T follicular helper cell (primary cell): ENCODE results near the gene ATXN7L1.
"Not testable (repeated sequence)": the region's sequence is repeated elsewhere in the genome, so short reads cannot be mapped to it uniquely, and the experiment has no call there.

Source experiments
- DNase-seq: peaks from one replicate; pipeline ENCODE4 v3.0.0-alpha.2; 2020; ENCODE audit warnings: low read depth

Gene ATXN7L1

DNA sequence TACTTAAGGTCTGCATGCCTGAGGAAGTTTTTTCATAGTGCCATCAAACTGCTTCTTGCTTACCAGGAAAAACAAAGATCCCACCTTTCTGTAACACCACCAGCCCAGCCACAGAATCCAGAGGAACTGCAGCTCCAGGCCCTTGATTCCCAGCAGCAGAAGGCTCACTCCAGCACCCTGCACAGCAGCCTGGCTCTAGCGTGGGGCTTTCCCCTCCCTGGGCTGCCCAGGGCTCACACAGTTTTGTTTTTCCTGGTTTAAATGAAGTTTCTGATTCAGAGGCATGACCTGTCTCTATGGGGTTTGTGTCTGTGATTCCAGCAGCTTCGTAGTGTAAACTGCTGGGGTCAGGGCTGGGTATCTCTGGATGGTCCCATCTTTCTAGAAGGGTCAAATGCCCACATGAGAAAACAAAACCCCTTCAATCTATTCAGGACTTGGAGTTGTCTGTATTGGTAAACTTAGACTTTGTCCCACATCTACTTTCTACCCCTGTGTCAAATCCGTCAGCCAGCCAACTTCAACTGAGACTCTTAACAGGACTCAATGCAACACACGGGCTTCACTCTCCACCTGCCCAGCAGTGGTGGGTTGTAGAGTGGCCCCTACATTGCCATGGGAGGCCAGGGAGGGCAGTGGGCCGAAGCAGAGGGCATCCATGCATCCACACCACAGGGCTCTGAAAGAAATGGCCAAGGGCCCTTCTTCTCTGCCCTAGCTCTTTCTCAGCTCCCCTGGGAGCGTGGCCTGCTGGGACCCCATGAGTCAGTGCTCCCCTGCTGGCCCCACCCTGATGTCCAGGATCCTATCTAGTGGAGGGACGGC, 73.6 kb downstream of the ATXN7L1 start:
- DNase-seq = no peak

DNA sequence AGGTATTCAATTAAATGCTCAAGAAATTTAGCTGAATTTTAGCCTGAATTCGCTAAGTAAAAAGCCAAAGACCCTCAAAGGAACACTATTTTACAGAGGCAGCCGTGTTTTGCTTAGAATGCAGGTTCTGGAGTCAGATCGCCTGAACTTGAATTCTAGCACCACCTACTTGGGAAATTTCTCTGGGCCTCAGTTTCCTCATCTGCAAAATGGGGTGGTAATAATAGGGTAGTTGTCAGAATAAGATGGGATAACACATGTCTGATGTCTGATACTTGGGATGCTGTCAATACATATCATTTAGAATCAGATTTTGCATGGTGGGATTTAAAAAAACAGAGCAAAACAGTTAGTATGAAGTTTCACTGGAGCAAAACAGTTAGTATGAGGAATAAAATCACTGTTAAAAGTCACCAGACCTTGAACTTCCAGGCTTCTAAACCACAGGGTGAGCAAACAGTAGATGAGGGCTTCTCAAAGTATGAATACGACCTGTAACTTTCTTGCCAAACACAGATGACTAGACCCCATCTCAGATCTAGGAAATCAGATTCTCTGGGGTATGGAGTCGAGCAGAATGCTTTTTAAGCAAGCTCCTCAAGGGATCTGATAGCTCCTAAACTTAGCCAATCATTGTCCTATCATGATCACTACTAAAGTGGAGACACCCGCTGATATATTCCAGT, 75.4 kb downstream of the ATXN7L1 start:
- no peak for DNase-seq

DNA sequence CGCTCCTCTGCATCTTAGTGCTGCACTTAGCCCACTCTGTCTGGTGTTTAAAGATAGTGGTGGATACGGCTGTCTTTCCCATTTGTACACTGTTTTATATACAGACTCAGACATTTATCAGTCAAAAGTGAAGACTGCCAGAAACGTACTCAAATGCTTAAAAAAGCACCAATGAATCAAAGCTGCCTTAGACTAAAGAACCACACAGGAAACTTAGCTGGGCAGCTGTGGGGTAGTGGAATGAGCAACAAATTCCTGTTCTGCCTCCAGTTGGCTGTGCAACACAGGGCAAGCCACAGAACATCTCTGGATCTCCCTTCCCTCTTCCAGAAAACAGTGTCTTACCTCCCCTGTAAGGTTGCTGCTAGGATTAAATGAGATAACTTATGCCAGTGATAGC, 76.0 kb downstream of the ATXN7L1 start:
- no peak for DNase-seq

DNA sequence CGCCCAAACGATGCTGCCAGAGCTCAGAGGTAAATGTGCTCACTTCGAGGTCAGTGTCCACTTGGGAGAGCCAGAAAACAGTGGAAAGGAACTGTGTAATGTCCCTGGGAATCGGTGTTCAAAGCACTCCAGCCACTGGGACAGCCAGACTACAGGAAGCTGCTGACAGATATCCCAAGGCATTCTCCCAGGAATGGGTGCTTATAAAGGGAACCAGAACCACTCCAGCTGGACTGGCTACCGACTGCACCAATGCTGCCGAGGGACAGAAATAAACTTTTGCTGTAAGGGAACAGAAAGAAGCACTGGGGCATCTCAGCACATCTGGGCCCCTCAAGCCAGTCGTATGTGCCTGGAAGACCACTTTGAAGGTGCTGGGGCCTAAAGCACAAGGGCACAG, 76.7 kb downstream of the ATXN7L1 start:
- no peak for DNase-seq

DNA sequence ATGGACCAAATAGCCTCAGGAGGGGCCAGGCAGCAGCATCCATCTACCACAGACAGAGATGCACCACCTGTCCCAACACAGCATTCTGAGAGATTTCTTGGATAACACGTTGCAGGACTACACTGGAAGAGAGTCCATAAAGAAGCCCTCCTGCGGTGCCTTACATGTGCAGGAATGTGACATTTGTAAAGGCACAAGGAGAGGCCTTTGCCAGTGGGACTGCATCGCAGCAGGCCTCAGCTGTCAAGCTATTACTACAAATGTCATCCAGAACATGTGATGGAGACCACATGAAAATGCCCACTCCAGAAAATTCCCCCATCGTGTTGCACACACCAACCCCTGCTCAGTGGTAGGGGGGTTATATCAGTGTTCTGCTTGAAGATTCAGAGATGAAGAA, 77.4 kb downstream of the ATXN7L1 start:
- DNase-seq = no peak

DNA sequence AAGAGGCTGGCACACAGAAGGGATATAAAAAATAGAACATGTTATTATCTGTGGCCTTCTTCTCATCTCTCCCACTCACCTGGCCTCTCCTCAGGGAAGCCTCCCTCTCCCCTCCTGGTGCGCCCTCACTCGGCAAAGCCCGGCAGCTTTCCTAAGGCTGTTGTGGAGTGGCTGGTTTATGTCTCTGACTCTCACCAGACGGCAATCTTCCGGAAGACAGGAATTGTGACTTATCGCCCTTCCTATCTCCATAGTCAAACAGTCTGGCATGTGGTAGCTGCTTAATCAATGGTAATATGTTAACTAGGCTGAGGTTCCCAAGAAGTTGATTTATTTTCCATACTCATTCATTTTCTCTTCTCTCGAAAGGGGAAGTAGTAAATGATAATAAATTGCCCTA, 78.7 kb downstream of the ATXN7L1 start:
- no peak for DNase-seq

DNA sequence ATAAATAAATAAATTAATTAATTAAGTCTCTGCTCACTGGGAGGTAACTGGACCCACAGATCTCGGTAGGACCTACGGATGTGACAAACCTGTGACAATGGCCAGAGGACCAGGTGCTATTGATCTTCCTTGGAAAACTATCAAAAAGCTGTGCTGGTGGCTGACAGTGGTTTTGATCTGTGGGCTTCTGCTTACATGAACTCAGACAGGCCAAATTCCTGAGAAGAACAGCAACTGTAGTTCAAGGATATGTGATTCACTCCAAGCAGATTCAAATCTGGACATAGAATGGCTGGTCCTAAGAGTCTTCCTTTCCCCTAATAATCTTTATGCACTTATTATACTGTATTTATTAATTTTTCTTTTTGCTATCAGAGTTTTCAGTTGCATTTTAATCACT, 80.0 kb downstream of the ATXN7L1 start:
- DNase-seq = no peak

DNA sequence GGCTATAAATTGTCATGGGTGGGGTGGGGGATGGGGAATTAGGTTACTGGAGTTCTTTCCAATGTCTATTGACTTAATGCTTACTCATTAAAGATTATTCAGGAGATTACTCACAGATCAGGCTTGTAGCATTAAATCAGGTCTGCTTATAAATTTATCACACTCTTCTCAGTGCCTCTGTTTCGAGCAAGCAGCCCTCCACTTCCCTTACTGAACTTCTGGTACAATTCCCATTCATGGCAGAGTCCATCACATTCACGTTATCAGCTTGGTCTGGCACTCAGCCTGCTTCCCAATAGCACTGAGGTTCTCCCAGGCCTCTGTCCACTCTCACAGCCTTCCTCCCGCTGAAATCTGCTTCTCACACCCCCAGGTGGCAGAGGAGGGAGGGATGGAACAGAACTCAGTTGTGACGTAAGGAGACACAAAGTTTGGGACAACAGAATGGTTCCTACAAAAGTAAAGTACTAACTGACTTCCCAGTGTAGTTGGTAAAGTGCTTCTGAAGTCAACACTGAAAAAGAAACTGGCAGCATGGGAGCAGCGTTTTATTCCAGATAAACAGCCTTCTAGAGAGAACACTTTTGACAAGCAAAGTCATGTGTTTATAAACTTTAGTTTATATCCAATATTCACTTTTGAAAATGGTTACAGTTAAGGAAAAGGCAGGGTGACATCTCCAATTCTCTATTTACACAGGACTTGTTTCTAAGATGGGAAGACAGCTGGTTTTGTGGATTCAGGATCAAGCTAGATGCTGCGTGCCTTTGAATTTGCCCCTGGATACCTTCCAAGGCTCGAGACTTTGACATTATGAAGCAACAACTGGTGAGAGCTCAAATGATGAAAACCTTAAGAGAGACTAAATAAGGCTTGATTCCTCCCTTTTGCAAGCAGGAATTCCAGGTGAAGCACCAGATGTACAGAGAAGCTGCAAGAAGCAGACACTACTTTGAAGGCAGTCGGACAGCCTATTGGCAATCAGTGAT, 81.4 kb downstream of the ATXN7L1 start:
- DNase-seq = no peak

DNA sequence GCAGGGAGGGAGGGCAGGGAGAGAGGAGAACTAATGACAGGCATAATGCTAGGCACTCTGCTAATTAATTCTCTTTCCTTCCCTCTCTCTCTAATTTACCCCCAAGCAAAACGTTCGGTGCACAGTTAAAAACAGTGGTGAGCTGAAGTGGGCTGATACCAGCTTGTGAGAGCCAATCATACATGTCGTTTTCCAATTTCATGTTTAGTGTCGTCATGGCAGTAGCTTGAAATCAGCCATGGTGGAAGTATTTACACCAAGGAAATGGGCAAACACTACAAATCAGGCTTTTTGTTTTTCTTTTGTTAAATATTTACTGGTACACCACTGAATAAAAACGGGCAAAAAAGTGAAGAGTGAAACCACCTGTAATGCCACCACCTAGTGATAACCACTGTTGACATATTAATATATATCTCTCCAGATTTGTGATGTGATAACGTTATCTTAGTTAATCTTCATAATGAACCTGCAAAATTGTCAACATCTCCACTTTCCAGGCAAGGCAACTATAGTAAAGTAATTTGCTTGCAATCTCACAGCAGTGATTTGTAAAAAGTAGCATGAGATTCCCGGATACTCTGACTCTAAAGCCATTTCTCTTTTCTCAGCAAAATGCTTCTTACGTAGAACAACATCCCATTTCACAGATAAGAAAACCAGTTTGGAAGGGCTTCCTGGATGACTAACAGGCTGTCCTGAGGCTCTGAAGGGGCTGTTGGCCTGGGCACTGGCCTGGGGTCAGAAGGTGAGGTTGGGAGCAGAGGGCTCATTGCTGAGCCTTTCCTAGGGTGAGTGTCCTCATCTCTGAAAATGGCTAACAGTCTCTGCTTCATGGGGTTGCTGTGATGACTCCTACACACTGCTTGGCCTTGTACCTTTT, 83.7 kb downstream of the ATXN7L1 start:
- no peak for DNase-seq

DNA sequence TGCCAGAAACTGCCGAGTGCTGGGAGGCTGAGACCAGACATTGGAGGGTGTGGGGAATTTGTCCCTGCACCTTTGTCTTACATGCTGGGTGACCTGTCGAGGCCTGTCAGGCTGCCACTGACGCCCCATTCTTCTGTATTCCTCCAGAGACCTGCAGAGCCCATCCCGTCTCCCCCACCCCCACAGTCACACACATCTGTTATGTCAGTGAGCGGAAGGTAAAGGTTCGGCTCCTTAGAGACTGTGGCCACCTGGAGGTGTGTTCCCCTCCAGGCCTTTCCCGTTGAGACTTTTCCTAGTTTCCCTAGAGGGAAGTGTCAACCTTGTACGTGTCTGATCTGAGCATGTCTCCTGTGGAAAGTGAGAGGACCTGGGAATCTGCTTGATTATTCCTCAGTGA, 84.5 kb downstream of the ATXN7L1 start:
- no peak for DNase-seq

DNA sequence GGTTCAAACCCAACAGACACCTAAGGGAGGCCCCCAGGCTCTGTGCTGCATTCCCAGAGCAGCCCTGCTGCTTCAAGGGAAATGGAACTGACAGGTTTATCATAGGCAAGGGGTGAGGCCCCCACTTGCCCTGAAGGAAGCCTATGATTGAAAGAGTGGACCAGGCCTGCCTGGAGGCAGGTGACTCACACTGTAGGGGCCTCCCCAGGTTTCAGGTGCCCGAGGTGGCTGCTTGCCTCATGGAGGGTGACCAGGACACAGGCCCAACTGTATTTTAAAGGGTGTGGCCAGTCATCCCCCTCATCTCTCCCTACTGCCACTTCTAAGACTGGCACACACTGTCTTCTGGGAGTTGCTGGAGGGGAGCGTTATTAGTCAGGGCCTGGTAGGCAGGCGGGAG, 85.4 kb downstream of the ATXN7L1 start:
- DNase-seq = no peak

DNA sequence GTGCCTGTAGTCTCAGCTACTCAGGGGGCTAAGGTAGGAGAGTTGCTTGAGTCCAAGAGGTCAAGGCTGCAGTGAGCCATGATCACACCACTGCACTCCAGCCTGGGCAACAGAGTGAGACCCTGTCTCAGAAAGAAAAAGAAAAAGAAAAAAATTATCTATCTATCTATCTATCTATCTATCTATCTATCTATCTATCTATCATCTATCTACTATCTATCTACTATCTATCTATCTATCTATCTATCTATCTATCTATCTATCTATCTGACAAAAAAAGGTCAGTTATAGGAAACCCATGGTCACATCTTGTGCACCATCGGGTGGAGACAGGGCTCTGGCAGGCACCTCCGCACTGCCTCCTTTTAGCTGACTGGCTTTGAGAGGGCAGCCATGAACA, 85.9 kb downstream of the ATXN7L1 start:
- DNase-seq = not testable (repeated sequence)

DNA sequence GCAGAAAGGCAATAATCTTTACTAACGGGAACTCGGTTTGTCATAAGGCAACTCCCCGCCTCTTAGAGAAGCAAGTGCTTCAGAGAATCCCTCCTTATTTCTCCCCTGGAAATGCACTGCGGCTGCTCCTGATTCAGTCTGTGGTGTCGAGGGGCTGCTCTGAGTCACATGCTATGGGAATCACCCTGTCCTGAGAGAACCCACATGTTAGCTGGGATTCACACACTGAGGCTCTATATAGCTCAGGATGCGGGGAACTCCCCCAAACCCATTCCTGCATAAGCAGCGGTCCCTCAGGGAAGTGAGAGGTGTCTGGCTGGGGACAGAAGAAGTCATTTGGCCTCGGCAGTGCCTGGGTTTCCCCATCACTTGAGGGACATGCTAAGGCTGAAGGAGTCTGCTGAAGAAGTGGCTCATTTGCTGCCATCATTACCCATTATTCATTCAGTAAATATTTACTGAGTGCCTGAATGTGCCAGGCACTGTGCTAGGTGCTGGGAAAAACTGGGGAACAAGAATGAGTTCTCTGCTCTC, 87.5 kb downstream of the ATXN7L1 start:
- no peak for DNase-seq

DNA sequence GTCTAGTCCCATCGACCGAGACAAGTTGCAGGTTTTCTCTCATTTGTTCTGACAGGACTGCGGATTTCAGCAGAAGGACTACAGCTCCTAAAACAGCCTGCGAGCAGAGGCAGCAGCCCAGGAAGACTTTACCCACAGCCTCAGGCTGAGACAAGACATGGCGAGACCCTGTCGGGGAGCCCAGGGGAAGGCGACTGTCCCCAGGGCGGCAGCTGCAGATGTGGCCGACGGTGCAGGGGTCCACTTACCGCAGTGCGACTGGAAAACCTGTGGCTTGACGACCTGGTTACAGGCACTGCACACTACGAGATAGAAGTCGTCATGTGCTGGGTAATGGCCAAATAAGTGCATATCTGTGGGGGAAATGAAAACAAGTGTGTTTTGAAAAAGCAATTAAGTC, 88.0 kb downstream of the ATXN7L1 start:
- DNase-seq = no peak

DNA sequence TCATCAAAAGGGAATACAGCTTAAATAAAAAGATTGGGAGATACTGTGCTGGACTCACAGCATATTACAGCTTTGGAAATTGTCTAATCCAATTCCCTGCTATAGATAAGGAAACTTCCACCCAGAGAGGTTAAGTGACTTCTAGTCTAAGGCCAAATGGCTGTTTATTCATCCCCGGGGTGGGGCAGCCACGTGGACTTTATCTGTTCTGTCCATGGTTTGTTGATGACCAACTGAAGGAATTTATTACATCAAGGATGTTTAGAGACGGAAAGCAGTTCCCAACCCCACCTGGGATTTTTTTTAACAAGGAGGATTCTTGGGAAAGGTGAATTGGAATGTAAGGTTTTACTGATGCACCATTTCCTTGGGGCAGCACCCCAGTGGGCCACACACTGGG, 88.6 kb downstream of the ATXN7L1 start:
- no peak for DNase-seq

DNA sequence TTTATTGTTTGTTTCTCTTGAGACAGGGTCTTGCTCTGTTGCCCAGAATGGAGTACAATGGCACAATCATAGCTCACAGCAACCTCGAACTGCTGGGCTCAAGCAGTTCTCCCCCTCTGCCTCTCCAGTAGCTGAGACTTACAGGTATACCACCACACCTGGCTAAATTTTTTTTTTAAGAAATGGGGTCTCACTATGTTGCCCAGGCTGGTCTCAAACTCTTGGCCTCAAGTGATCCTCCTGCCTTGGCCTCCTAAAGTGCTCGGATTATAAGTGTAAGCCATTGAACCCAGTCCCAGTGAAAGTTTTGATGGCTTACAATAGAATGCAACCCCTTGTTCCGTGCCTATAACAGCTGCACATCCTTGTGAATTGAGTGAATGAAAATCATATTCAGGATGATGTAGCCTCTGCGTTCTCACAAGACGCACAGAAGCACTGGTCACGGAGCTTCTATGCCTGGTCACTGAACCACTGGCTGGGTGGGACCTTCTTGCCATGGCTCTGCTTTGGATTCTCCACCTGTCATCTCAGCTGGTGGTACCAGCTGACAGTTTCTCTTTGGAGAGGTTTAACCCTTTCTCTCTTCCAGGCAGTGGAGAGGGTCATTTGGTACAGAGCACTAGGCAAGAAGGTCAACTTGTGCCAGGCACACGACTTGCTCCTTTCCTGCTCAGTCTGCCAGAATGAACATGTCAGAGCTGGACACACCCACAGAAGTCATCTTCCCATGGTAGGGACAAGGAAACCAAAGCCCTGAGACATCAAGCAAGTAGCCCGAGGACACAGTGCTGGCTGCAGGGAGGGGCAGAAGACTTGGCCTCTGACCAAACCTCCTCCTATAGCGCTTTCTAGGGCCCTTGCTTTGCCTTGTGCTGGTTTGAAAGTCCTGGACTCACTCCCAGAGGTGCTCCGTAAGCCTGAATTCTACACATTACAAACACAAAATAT, 89.6 kb downstream of the ATXN7L1 start:
- DNase-seq = no peak

DNA sequence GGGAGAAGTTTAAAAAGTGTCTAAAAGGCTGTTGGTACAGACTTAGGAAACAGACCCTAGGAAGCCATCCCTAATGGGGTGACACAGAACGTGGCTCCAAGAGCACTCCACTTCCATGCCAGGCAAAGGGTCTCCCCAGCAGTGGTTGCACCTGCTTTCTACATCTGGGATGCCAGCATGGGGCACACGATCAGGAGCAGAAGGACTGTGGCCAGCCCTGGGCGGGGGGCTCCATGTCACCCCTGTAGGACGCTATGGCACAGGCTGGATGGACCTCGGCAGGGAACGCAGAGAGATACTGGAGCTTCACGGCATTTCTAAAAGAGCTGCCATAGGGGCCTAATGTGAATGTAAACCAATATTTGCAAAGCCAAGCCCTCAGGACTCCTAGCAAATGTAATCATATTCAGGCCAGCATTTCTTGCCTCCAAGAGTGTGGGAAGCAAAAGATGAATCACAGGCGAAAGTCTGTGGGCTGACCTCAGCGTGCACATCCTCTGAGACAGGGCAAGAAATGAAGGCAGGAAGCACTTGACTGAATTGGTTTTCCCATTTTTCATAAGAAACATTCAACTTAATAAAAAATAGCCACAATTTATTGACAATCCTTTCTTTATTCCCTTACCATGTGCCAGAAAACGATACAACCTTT, 93.9 kb downstream of the ATXN7L1 start:
- DNase-seq = no peak

DNA sequence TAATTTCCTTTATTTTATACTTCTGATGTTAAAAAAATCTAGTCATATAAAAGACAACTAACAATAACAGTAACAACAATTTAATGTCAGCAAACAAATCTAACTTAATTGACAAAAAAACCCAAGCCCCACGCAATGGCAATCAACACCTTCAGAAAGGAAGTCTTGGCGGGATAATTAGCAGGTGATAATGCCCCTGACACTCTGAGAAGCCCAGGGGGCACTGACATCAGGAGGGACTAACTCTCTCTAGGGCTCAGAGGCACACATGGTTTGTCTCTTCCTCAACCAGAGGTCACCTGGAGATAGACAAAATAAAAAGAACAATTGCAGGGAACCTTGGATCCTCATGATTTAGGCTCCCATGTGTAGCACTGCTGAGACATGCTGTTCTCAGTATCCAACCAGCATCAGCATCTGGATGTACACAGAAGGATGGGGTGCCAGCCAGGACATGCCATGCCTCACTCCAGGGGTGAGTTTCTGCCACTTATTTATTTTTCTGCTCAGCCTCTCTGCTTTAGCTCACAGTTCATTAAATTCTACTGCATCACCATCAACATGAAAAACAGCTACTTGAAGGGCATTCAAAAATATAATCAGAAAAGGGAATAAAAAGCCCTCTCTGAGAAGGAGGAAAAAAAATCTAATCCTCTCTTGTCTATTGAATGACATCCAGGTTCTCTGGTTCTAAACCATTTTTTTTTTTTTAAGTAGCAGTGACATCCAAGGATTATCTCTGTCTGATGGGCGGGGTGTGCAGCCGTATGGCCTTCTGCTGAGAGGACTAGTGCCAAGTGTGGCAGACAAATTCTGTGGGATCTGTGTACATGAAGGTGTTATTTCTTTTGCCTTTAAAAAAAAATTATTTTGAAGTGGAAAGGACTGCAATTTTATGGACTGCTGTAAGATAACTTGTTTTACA, 96.3 kb downstream of the ATXN7L1 start:
- DNase-seq = no peak
